ENCODE measurements around the gene CETP. TPM values are rescaled to one million over a fixed set of nuclear protein-coding genes. Genes with fewer than 3 reads are reported as not detected.
"Not testable (repeated sequence)": the region's sequence is repeated elsewhere in the genome, so short reads cannot be mapped to it uniquely, and the experiment has no call there.

The CETP gene
- polyA plus RNA-seq, 1 experiment = 0.09 TPM

DNA sequence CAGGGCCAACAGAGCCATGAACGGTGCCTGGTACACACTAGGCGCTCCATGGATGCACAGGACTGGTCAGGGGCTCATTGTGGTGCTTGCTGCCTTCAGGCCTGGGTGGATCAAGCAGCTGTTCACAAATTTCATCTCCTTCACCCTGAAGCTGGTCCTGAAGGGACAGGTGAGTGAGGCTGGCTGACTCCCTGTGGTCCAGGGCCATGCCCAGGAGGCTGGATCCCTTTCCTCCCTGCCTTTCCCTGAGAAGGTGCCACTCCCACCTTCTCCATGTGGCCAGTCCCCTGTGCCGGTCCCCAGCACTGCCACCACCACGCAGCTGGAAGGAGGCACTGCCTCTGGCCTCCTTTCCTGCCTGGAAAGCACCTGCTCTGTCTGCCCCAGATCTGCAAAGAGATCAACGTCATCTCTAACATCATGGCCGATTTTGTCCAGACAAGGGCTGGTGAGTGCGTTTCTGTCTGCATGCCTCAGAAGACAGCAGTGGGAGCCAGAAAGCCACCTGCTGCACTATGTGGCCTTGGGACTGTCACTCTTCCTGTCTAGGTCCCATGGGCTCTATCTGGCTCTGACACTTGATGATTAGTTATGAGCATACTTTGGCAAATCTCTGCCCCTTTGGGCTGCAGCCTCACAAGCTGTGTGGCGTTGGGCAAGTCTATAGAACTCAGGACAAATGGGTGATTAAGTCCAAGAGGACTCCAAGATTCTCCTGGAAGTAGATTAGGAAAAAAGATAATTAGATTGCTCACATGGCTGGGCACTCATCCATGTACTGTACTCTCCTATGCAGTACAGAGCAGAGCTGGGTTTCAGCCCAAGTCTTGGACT, 9.4 kb downstream of the CETP start:
- no peak for DNase-seq (ENCODE audit: low read depth, low spot score)
- Histone ChIP-seq H3K27me3 (ENCODE audit: control insufficient read depth, insufficient read depth, low read length) (peaks cover 2% of the 10 kb centered on the region), H3K9me3 (ENCODE audit: control insufficient read depth, insufficient read depth, low read length) (no peaks in the 10 kb centered on the region; the same call in 1 of the 2 replicates), H3K4me3 (ENCODE audit: low read depth, low read length) (no peak overlapping the region), H3K27ac (ENCODE audit: low read depth, low read length) (no peak overlapping the region)
- CTCF ChIA-PET = interaction anchor here (1.0 kb wide), 1 partner anchor 178 kb away, joined by 3 read pairs; no protein-coding TSS in a partner anchor
- TF ChIP-seq, protein P1, sequence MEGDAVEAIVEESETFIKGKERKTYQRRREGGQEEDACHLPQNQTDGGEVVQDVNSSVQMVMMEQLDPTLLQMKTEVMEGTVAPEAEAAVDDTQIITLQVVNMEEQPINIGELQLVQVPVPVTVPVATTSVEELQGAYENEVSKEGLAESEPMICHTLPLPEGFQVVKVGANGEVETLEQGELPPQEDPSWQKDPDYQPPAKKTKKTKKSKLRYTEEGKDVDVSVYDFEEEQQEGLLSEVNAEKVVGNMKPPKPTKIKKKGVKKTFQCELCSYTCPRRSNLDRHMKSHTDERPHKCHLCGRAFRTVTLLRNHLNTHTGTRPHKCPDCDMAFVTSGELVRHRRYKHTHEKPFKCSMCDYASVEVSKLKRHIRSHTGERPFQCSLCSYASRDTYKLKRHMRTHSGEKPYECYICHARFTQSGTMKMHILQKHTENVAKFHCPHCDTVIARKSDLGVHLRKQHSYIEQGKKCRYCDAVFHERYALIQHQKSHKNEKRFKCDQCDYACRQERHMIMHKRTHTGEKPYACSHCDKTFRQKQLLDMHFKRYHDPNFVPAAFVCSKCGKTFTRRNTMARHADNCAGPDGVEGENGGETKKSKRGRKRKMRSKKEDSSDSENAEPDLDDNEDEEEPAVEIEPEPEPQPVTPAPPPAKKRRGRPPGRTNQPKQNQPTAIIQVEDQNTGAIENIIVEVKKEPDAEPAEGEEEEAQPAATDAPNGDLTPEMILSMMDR (IDR thresholded peaks at IDR 0.05; ENCODE audit: low read depth, low read length) = no peak
- POLR2A ChIA-PET = no interaction called here

DNA sequence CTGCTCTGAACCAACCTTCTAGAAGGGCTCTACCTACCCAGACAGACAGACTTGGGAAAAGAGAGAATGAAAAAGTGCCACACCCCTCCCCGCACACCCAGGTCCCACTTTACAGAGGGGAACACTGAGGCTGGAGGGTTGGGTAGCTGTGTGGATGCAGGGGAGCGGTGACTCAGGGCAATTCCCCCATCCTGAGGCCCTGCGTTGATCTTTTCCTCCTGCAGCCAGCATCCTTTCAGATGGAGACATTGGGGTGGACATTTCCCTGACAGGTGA, 10.0 kb downstream of the CETP start:
- Histone ChIP-seq H3K27ac (ENCODE audit: low read depth, low read length) (no peak overlapping the region), H3K4me3 (ENCODE audit: low read depth, low read length) (no peak overlapping the region), H3K27me3 (ENCODE audit: control insufficient read depth, insufficient read depth, low read length) (peaks cover 2% of the 10 kb centered on the region), H3K9me3 (ENCODE audit: control insufficient read depth, insufficient read depth, low read length) (no peaks in the 10 kb centered on the region; the same call in 1 of the 2 replicates)
- CTCF ChIA-PET = interaction anchor here (1.0 kb wide), 1 partner anchor 178 kb away, joined by 3 read pairs; no protein-coding TSS in a partner anchor
- DNase-seq (ENCODE audit: low read depth, low spot score) = no peak
- POLR2A ChIA-PET = no interaction called here
- TF ChIP-seq, protein P1 (IDR thresholded peaks at IDR 0.05; ENCODE audit: low read depth, low read length) = no peak

DNA sequence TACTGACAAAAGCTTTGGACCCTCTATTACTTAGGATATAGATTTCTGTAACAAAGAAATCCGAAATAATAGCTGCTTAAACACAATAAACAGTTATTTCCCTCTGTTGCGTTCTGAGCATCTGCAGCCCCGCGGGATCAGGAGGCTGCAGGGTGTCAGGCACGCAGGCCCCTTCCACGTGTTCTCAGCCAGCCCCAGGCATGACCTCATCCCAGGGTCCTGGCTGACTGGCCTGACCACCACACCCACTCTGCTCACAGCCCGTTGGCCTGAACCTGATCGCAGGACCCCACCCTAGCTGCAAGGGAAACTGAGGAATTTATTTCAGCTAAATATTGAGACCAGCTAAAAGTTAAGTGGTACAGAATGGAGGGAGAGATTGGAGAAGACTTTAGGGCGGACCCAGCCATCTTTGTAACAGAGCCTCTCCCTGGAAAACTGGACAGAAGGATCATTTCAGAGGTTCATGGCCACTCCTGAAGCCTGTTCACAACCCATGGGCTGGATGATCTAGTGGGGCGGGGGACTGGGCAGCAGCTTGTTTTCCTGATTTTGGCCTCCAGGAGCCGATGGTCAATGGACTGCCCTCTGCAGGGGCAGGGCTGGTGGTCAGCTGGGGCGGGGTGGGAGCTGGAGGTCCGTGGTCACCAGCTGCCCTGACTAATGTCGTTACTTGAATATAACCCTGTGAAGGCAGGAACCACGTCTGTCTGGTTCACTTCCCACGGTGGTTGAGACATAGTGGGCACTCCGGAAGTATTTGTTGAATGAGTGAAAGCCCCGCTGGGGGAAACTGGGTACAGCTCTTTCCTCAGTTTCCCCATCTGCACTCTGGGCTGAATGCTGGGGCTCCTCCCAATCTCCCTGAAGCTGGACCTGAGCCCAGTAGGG, 10.9 kb downstream of the CETP start:
- Histone ChIP-seq H3K9me3 (ENCODE audit: control insufficient read depth, insufficient read depth, low read length) (no peaks in the 10 kb centered on the region; the same call in 1 of the 2 replicates), H3K27me3 (ENCODE audit: control insufficient read depth, insufficient read depth, low read length) (peaks cover 2% of the 10 kb centered on the region), H3K27ac (ENCODE audit: low read depth, low read length) (no peak overlapping the region), H3K4me3 (ENCODE audit: low read depth, low read length) (no peak overlapping the region)
- ChIA-PET CTCF (interaction anchor here (1.0 kb wide), 1 partner anchor 179 kb away, joined by 3 read pairs; no protein-coding TSS in a partner anchor), POLR2A (interaction anchor here (0.5 kb wide), 1 partner anchor 38 kb away, joined by 3 read pairs; no protein-coding TSS in a partner anchor)
- TF ChIP-seq, protein P1 (IDR thresholded peaks at IDR 0.05; ENCODE audit: low read depth, low read length) = no peak
- no peak for DNase-seq (ENCODE audit: low read depth, low spot score)

DNA sequence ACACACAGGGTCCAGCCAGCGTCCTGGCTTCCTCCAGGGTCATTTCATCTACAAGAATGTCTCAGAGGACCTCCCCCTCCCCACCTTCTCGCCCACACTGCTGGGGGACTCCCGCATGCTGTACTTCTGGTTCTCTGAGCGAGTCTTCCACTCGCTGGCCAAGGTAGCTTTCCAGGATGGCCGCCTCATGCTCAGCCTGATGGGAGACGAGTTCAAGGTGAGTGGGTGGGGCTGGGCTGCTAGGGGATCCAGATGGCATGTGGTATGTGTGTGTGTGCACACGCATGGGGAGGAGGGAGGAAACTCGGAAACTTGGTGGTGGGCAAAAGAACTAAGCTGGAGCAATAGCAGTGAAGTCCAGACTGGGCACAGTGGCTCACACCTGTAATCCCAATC, 11.5 kb downstream of the CETP start:
- CTCF ChIA-PET = no interaction called here
- H3K27me3 ChIP-seq (ENCODE audit: control insufficient read depth, insufficient read depth, low read length) = peaks cover 2% of the 10 kb centered on the region
- no peak overlapping the region for H3K27ac ChIP-seq (ENCODE audit: low read depth, low read length)
- TF ChIP-seq, protein P1 (IDR thresholded peaks at IDR 0.05; ENCODE audit: low read depth, low read length) = no peak
- POLR2A ChIA-PET = interaction anchor here (0.5 kb wide), 1 partner anchor 38 kb away, joined by 3 read pairs; no protein-coding TSS in a partner anchor
- H3K4me3 ChIP-seq (ENCODE audit: low read depth, low read length) = no peak overlapping the region
- no peak for DNase-seq (ENCODE audit: low read depth, low spot score)
- no peaks in the 10 kb centered on the region; the same call in 1 of the 2 replicates for H3K9me3 ChIP-seq (ENCODE audit: control insufficient read depth, insufficient read depth, low read length)

DNA sequence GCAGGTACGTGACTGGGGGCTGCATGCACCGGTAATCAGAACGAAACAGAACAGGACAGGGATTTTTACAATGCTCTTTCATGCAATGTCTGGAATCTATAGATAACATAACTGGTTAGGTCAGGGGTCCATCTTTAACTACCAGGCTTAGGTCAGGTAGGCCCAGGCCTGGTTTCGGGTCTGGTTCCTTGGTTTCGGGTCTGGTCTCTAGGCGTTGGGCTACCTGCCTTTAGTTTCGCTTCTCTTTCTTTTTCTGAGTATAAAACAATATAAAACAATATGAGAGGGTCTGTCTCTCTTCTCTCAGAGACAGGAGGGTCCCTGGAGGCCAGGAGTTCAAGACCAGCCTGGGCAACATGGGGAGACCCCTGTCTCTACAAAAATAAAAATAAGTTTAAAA, 12.1 kb downstream of the CETP start:
- H3K27ac ChIP-seq (ENCODE audit: low read depth, low read length); POLR2A ChIA-PET; H3K27me3 ChIP-seq (ENCODE audit: control insufficient read depth, insufficient read depth, low read length); H3K4me3 ChIP-seq (ENCODE audit: low read depth, low read length); H3K9me3 ChIP-seq (ENCODE audit: control insufficient read depth, insufficient read depth, low read length); CTCF ChIA-PET; DNase-seq (ENCODE audit: low read depth, low spot score): not testable (repeated sequence)
